Measurements from ENCODE around the gene HSP90AA1.
A peak's percentile ranks its signal among the peaks of the same experiment; 100 is the strongest.
"Not testable (repeated sequence)": the region's sequence is repeated elsewhere in the genome, so short reads cannot be mapped to it uniquely, and the experiment has no call there.

The HSP90AA1 gene

GRCh38 chr14:102086972-102087761 is at the start of gene HSP90AA1:
Gene HSP90AA1, minus strand, starts transcription at chr14:102087044. Its CDS starts 666 bp downstream, at chr14:102086378.
- DNase-seq: peak; percentile 96

GRCh38 chr14:102135456-102135855 is 48.6 kb upstream of the HSP90AA1 start:
- DNase-seq: not testable (repeated sequence)

- DNase-seq: not testable (repeated sequence)
Observed at GRCh38 chr14:102134719-102135118, 47.9 kb upstream of the HSP90AA1 start.

GRCh38 chr14:102134021-102134420 is 47.2 kb upstream of the HSP90AA1 start:
- not testable (repeated sequence) for DNase-seq

- DNase-seq: no peak
Observed at GRCh38 chr14:102131741-102132140, 44.9 kb upstream of the HSP90AA1 start.

GRCh38 chr14:102126807-102127455 is 40.1 kb upstream of the HSP90AA1 start:
- DNase-seq: no peak

GRCh38 chr14:102125546-102125945 is 38.7 kb upstream of the HSP90AA1 start:
- DNase-seq: no peak

- no peak for DNase-seq
Observed at GRCh38 chr14:102124419-102124818, 37.6 kb upstream of the HSP90AA1 start.

- no peak for DNase-seq
Observed at GRCh38 chr14:102121567-102121966, 34.7 kb upstream of the HSP90AA1 start.

- no peak for DNase-seq
Observed at GRCh38 chr14:102120888-102121287, 34.0 kb upstream of the HSP90AA1 start.

GRCh38 chr14:102117852-102118251 is 31.0 kb upstream of the HSP90AA1 start:
- no peak for DNase-seq

GRCh38 chr14:102116361-102117180 is 29.7 kb upstream of the HSP90AA1 start:
- no peak for DNase-seq

- DNase-seq: no peak
Observed at GRCh38 chr14:102111101-102111500, 24.3 kb upstream of the HSP90AA1 start.

GRCh38 chr14:102109332-102109731 is 22.5 kb upstream of the HSP90AA1 start:
- DNase-seq: not testable (repeated sequence)

GRCh38 chr14:102105369-102105768 is 18.5 kb upstream of the HSP90AA1 start:
- DNase-seq: no peak

GRCh38 chr14:102103062-102103695 is 16.3 kb upstream of the HSP90AA1 start:
- DNase-seq: peak; percentile 41

GRCh38 chr14:102097441-102098135 is 10.7 kb upstream of the HSP90AA1 start:
- no peak for DNase-seq

- peak; percentile 85 for DNase-seq
Observed at GRCh38 chr14:102096569-102097188, 9.8 kb upstream of the HSP90AA1 start.

- DNase-seq: peak; percentile 50
Observed at GRCh38 chr14:102095871-102096568, 9.2 kb upstream of the HSP90AA1 start.

- no peak for DNase-seq
Observed at GRCh38 chr14:102095231-102095870, 8.5 kb upstream of the HSP90AA1 start.

GRCh38 chr14:102094101-102094500 is 7.3 kb upstream of the HSP90AA1 start:
- DNase-seq: peak; percentile 88
